ENCODE data around the gene TCFL5. TPM values are rescaled to one million over a fixed set of nuclear protein-coding genes. Genes with fewer than 3 reads are reported as not detected.

The TCFL5 gene
- total RNA-seq, 1 experiment from 2014 or later, result 10.8 TPM

- H3K4me1 Mint-ChIP-seq (ENCODE audit: insufficient read depth, unreplicated experiment), result no peaks in the 10 kb centered on the region
- no peak overlapping the region for H3K27ac Mint-ChIP-seq (ENCODE audit: low read depth, unreplicated experiment)
- no peaks in the 10 kb centered on the region for H3K27me3 Mint-ChIP-seq (ENCODE audit: insufficient read depth, unreplicated experiment)
- DNase-seq (ENCODE audit: unreplicated experiment), result peak; percentile 22
- peak; percentile 11 for TF ChIP-seq CTCF (IDR thresholded peaks at IDR 0.05; ENCODE audit: unreplicated experiment)
- H3K9me3 Mint-ChIP-seq (ENCODE audit: unreplicated experiment), result no peaks in the 10 kb centered on the region
- H3K36me3 Mint-ChIP-seq (ENCODE audit: insufficient read depth, unreplicated experiment), result peaks cover 70% of the 10 kb centered on the region
- no TSS peak for BruUV-seq (replicated peaks)
- intact Hi-C loops (cut with micrococcal nuclease), result loop anchor here (1.0 kb wide), 1 partner anchor 108 kb away; no protein-coding TSS in a partner anchor
- ChIA-PET POLR2A (interaction anchor here (0.6 to 5.8 kb wide), 11 partner anchors 12 to 633 kb away, joined by 3 to 36 read pairs (median 4); partner anchors contain the start of gene GID8), CTCF (interaction anchor here (0.6 to 7.5 kb wide), 25 partner anchors 8 to 811 kb away, joined by 3 to 54 read pairs (median 4); partner anchors contain the start of gene GID8)
- H3K4me3 Mint-ChIP-seq (ENCODE audit: unreplicated experiment), result no peak overlapping the region
Observed at GRCh38 chr20:62900692-62901584, 39.3 kb upstream of the TCFL5 start.

- peak; percentile 75 for TF ChIP-seq CTCF (IDR thresholded peaks at IDR 0.05; ENCODE audit: unreplicated experiment)
- ChIA-PET POLR2A (interaction anchor here (0.6 to 5.8 kb wide), 10 partner anchors 10 to 632 kb away, joined by 3 to 36 read pairs (median 4); no protein-coding TSS in a partner anchor), CTCF (interaction anchor here (0.6 to 7.5 kb wide), 25 partner anchors 9 to 310 kb away, joined by 3 to 54 read pairs (median 4); partner anchors contain the start of gene GID8)
- DNase-seq (ENCODE audit: unreplicated experiment), result peak; percentile 67
- intact Hi-C loops (cut with micrococcal nuclease), result loop anchor here (1.0 kb wide), 1 partner anchor 109 kb away; no protein-coding TSS in a partner anchor
- no peak overlapping the region for H3K27ac Mint-ChIP-seq (ENCODE audit: low read depth, unreplicated experiment)
- BruUV-seq (replicated peaks), result no TSS peak
- no peaks in the 10 kb centered on the region for H3K4me1 Mint-ChIP-seq (ENCODE audit: insufficient read depth, unreplicated experiment)
- no peaks in the 10 kb centered on the region for H3K9me3 Mint-ChIP-seq (ENCODE audit: unreplicated experiment)
- no peaks in the 10 kb centered on the region for H3K27me3 Mint-ChIP-seq (ENCODE audit: insufficient read depth, unreplicated experiment)
- no peak overlapping the region for H3K4me3 Mint-ChIP-seq (ENCODE audit: unreplicated experiment)
- peaks cover 70% of the 10 kb centered on the region for H3K36me3 Mint-ChIP-seq (ENCODE audit: insufficient read depth, unreplicated experiment)
Observed at GRCh38 chr20:62900052-62900691, 38.5 kb upstream of the TCFL5 start.

GRCh38 chr20:62899633-62900051 is 38.0 kb upstream of the TCFL5 start:
- ChIA-PET POLR2A (interaction anchor here (0.9 to 5.8 kb wide), 9 partner anchors 8 to 248 kb away, joined by 3 to 29 read pairs (median 5); no protein-coding TSS in a partner anchor), CTCF (interaction anchor here (0.6 to 7.5 kb wide), 19 partner anchors 8 to 309 kb away, joined by 3 to 54 read pairs (median 8); no protein-coding TSS in a partner anchor)
- intact Hi-C loops (cut with micrococcal nuclease), result loop anchor here (1.0 kb wide), 1 partner anchor 110 kb away; no protein-coding TSS in a partner anchor
- peaks cover 70% of the 10 kb centered on the region for H3K36me3 Mint-ChIP-seq (ENCODE audit: insufficient read depth, unreplicated experiment)
- DNase-seq (ENCODE audit: unreplicated experiment), result no peak
- no peak overlapping the region for H3K27ac Mint-ChIP-seq (ENCODE audit: low read depth, unreplicated experiment)
- no peak overlapping the region for H3K4me3 Mint-ChIP-seq (ENCODE audit: unreplicated experiment)
- TF ChIP-seq CTCF (IDR thresholded peaks at IDR 0.05; ENCODE audit: unreplicated experiment), result no peak
- H3K4me1 Mint-ChIP-seq (ENCODE audit: insufficient read depth, unreplicated experiment), result no peaks in the 10 kb centered on the region
- no TSS peak for BruUV-seq (replicated peaks)
- no peaks in the 10 kb centered on the region for H3K27me3 Mint-ChIP-seq (ENCODE audit: insufficient read depth, unreplicated experiment)
- no peaks in the 10 kb centered on the region for H3K9me3 Mint-ChIP-seq (ENCODE audit: unreplicated experiment)

Data from MCF 10A (cell line).